Cerebellar cortex (tissue), 1 donor: ENCODE results near the gene GUCY1B1.
"Not testable (repeated sequence)": the region's sequence is repeated elsewhere in the genome, so short reads cannot be mapped to it uniquely, and the experiment has no call there.

Source experiments
- DNase-seq: peaks from one replicate; pipeline ENCODE4 v3.0.0-alpha.2; 2015; ENCODE audit warnings: low spot score

The GUCY1B1 gene

DNA sequence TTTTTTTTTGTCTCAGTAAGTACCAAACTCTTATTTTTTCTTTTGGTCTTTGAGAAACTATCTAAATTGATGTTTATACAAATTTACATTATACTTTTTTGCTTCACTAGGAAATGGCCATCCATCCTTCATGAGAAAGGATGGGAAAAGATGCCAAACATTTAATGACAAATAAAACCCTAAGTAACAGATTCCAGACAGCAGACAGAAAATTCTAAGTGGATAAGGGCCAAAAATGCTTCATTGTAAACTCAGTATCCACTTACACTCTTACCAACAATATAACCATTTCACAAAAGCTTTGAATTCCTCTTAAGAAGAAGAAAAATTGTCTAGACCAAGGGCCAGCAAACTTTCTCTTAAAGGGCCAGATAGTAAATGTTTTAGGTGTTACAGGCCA is 3.5 kb downstream of the GUCY1B1 start:
- no peak for DNase-seq

DNA sequence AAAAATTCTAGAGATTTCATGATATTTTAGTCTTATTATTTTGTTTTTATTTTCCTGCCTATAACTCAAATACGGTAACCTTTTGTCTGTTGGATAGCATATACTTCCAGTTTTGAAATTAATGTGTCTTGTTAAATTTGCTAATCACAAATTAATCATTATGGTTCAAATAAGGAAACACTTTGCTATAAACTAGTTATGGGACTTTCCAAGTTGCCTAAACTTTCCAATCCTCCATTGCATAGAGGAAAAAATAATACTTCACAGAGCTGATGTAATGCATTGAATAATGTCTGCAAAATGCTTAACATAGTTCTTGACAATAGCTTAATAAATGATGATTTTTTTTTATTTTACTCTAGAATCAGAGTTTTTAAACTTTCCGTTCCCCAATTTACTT is 4.7 kb downstream of the GUCY1B1 start:
- no peak for DNase-seq

- no peak for DNase-seq
These were observed 6.3 kb downstream of the GUCY1B1 start for GRCh38 chr4:155765149-155765548.

DNA sequence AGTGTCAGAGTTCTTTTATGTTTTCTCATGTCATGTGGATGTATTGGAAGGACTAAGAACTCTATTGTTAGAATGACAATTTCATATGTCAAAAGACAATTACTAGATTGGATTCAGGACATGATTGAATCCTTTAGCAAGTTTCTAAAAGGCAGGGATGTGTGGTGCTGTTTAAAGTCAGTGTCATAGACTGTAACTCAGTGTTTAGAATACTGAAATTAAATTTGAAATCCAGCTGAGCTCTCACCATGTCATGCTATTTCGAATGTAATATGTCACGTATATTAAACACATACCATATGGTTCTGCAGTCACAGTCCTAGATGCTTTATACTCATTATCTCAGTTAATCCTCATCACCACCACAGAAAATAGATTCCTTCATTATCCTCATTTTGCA is 7.8 kb downstream of the GUCY1B1 start:
- no peak for DNase-seq

GRCh38 chr4:155768370-155768769 is 9.5 kb downstream of the GUCY1B1 start:
- no peak for DNase-seq

GRCh38 chr4:155769090-155769489 is 10.3 kb downstream of the GUCY1B1 start:
- DNase-seq = no peak

GRCh38 chr4:155772459-155773195 is 13.8 kb downstream of the GUCY1B1 start:
- no peak for DNase-seq

GRCh38 chr4:155773196-155773800 is 14.5 kb downstream of the GUCY1B1 start:
- no peak for DNase-seq

GRCh38 chr4:155774033-155774432 is 15.2 kb downstream of the GUCY1B1 start:
- DNase-seq = no peak

- no peak for DNase-seq
These were observed 19.3 kb downstream of the GUCY1B1 start for GRCh38 chr4:155777971-155778735.

- no peak for DNase-seq
These were observed 22.0 kb downstream of the GUCY1B1 start for GRCh38 chr4:155780775-155781174.

- DNase-seq = no peak
These were observed 22.5 kb downstream of the GUCY1B1 start for GRCh38 chr4:155781249-155781831.

DNA sequence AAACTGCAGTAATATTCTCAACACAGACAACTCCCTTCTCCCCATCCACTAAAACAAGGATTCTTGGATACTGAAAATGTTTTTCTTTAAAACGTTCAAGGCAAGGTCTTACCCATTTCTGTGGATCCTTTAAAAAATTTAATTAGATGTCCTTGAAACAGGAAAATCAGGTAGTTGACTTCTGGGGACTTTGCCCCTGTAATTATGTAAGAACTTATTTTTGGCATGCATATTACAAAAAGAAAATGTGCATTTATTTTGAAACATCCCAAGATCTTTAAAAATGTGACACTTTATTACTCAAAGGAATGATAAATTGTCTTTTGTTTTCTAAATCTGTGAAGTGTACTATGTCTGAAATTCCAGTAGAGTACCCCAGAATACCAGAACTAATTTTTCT is 25.8 kb downstream of the GUCY1B1 start:
- no peak for DNase-seq

GRCh38 chr4:155785828-155786227 is 27.0 kb downstream of the GUCY1B1 start:
- DNase-seq = no peak

DNA sequence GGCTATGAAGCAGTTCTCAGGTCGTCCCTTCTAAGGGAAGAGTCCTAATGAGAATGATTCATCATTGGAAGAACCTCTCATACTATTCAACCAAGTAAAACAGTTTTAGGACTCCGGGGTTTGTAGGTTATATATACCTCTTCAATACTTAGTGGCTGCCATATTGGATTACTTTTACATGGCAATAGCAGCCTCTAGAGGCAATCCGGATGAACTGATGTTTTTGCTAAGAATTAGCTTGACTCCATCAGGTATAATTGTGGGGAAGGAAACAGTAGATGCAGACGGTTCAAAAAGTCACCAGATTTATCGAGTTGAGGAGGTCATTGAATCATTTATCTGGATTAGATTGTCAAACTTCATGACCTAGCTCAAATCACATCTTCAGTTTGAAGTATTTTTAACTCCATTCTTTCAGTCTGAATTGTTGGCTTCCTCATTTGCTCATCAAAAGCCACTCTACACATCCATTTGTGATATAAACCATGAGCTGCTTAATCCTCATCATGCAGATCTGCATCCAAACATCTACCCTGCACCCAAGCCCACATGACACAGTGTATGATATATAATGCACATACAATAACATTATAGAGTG is 28.4 kb downstream of the GUCY1B1 start:
- peak; percentile 58 for DNase-seq

GRCh38 chr4:155789391-155789790 is 30.6 kb downstream of the GUCY1B1 start:
- no peak for DNase-seq

- DNase-seq = no peak
These were observed 31.2 kb downstream of the GUCY1B1 start for GRCh38 chr4:155789982-155790381.

GRCh38 chr4:155794589-155795236 is 35.9 kb downstream of the GUCY1B1 start:
- no peak for DNase-seq

GRCh38 chr4:155795991-155796390 is 37.2 kb downstream of the GUCY1B1 start:
- peak; percentile 22 for DNase-seq

GRCh38 chr4:155797581-155797980 is 38.8 kb downstream of the GUCY1B1 start:
- not testable (repeated sequence) for DNase-seq

- DNase-seq = no peak
These were observed 40.4 kb downstream of the GUCY1B1 start for GRCh38 chr4:155799116-155799793.
